Omental fat pad (tissue), 4 donors: Measurements from ENCODE around the gene EHF. TPM values are rescaled to one million over a fixed set of nuclear protein-coding genes. Genes with fewer than 3 reads are reported as not detected.

Experiments
- ATAC-seq: fragments of 150-250 bp; one replicate; pipeline ENCODE4 v1.9.1; 2016; ENCODE audit warnings: mild to moderate bottlenecking, moderate library complexity; ENCODE audit not compliant: low FRiP score
- DNase-seq: peaks from one replicate; pipeline ENCODE4 v3.0.0-alpha.2; 2019; ENCODE audit warnings: low spot score
- CTCF ChIP-seq, 3 donors: fragments of 450-650 bp; IDR thresholded peaks; one replicate each; pipeline ENCODE4 v1.5.1; 2016 to 2017; ENCODE audit warnings: antibody characterized with exemption in 3 of 3, mild to moderate bottlenecking in 3 of 3, moderate library complexity in 2 of 3
- total RNA-seq, 4 donors: library from RNA; depleted of rRNA; stranded (reverse); fragments of >200 nt; gene quantifications; one replicate each; pipeline ENCODE4 v1.1.0, GENCODE V29; 2016

EHF gene
- under 1 TPM in 1 of 4 donors, not detected in 3; 0.38 TPM for total RNA-seq

GRCh38 chr11:34620820-34621792, at the start of gene EHF:
Gene EHF, plus strand, starts transcription at chr11:34621093. Its CDS starts 21,538 bp downstream, at chr11:34642631.
- TF ChIP-seq CTCF (IDR thresholded peaks at IDR 0.05) = no peak
- no peak for ATAC-seq
- DNase-seq = no peak

- DNase-seq (no peak), ATAC-seq (no peak)
- no peak for TF ChIP-seq CTCF (IDR thresholded peaks at IDR 0.05)
These were observed 47.4 kb upstream of the EHF start for GRCh38 chr11:34573537-34573936.

GRCh38 chr11:34575261-34575660, 45.6 kb upstream of the EHF start:
- TF ChIP-seq CTCF (IDR thresholded peaks at IDR 0.05) = no peak
- DNase-seq = no peak
- ATAC-seq = no peak

- TF ChIP-seq CTCF (IDR thresholded peaks at IDR 0.05) = no peak
- ATAC-seq (no peak), DNase-seq (no peak)
These were observed 45.2 kb upstream of the EHF start for GRCh38 chr11:34575671-34576070.

GRCh38 chr11:34576331-34576730, 44.6 kb upstream of the EHF start:
- no peak for TF ChIP-seq CTCF (IDR thresholded peaks at IDR 0.05)
- ATAC-seq (no peak), DNase-seq (no peak)

- TF ChIP-seq CTCF (IDR thresholded peaks at IDR 0.05) = no peak
- DNase-seq (no peak), ATAC-seq (no peak)
These were observed 37.1 kb upstream of the EHF start for GRCh38 chr11:34583818-34584217.

- no peak for TF ChIP-seq CTCF (IDR thresholded peaks at IDR 0.05)
- ATAC-seq (no peak), DNase-seq (no peak)
These were observed 35.6 kb upstream of the EHF start for GRCh38 chr11:34585304-34585734.
